Placental epithelial cell (primary cell): ENCODE results near the gene AMY2B. TPM values are rescaled to one million over a fixed set of nuclear protein-coding genes. Genes with fewer than 3 reads are reported as not detected.

Experiments used
- total RNA-seq: library from RNA; depleted of rRNA; stranded (reverse); fragments of >200 nt; gene quantifications from 2 replicates; pipeline ENCODE4 v1.2.3, GENCODE V29; 2012

The AMY2B gene
- 2.2 and 13.3 TPM in 2 replicates for total RNA-seq

GRCh38 chr1:103571289-103571688 is at the start of gene AMY2B:
AMY2B (plus strand) TSS chr1:103571589; CDS start chr1:103571603, 14 bp downstream.

GRCh38 chr1:103525607-103526507 is 45.5 kb upstream of the AMY2B start, which contains the start of gene RNPC3:
RNPC3 (plus strand) TSS chr1:103525699; CDS start chr1:103526071, 372 bp downstream.

GRCh38 chr1:103616994-103617477 is 45.6 kb downstream of the AMY2B start, which contains the start of gene AMY2A:
AMY2A (plus strand) TSS chr1:103617427; CDS start chr1:103617441, 14 bp downstream.

Other genes starting within 250 kb of the AMY2B start
- 9.1 and 20.8 TPM in 2 replicates for gene RNPC3, start 45.9 kb upstream of the AMY2B start, total RNA-seq
- not detected in 2 replicates for gene AMY2A, start 45.8 kb downstream of the AMY2B start, total RNA-seq
- gene AMY1A, start 84.2 kb downstream of the AMY2B start, total RNA-seq, result not detected in 2 replicates
- gene AMY1B, start 124.6 kb downstream of the AMY2B start, total RNA-seq, result not detected in 2 replicates
- gene AMY1C, start 178.3 kb downstream of the AMY2B start, total RNA-seq, result not detected in 2 replicates